ENCODE measurements around the gene TAF6. TPM values are rescaled to one million over a fixed set of nuclear protein-coding genes. Genes with fewer than 3 reads are reported as not detected.

The TAF6 gene
- total and polyA plus RNA-seq, 9 of the 15 experiments (the other 6 are each of a cell fraction or from before 2014, with no cell fraction given): 0.78 to 78.7 (median 21.3) TPM

- TF ChIP-seq ZNF740 (CRISPR knock-in tag; IDR thresholded peaks at IDR 0.05) (no peak), ZNF740 (tag; IDR thresholded peaks at IDR 0.05) (no peak), NR1H2 (CRISPR knock-in tag; IDR thresholded peaks at IDR 0.05) (no peak), ATF1 (CRISPR knock-in tag; IDR thresholded peaks at IDR 0.05) (no peak), ATF1 (tag; IDR thresholded peaks at IDR 0.05) (peak; percentile 84), POLR2AphosphoS2 (IDR thresholded peaks at IDR 0.05; ENCODE audit: low read length) (peak; percentile 66; the same call in 1 of the 2 replicates), RBBP5 (IDR thresholded peaks at IDR 0.05; ENCODE audit: borderline replicate concordance, insufficient read depth, low read length, poor library complexity, severe bottlenecking) (peak; percentile 73), SMARCA4 (IDR thresholded peaks at IDR 0.05) (0 out of 2 replicates have a peak, but pooled peaks have one; percentile 28), CREB1 (IDR thresholded peaks at IDR 0.05) (0 out of 2 replicates have a peak, but pooled peaks have one; percentile 42), CREB1 (CRISPR knock-in tag; IDR thresholded peaks at IDR 0.05) (peak; percentile 57; the same call in 1 of the 2 replicates), ZNF354B (CRISPR knock-in tag; IDR thresholded peaks at IDR 0.05) (no peak), ZNF212 (CRISPR knock-in tag; IDR thresholded peaks at IDR 0.05) (0 out of 2 replicates have a peak, but pooled peaks have one; percentile 48), MLX (CRISPR knock-in tag; conservative IDR thresholded peaks at IDR 0.05) (peak in 1 of 2 experiments; percentile 88; a peak in 2 of 4 replicates), SIRT6 (IDR thresholded peaks at IDR 0.05; ENCODE audit: low read depth, low read length) (no peak), HCFC1 (IDR thresholded peaks at IDR 0.05; ENCODE audit: low read depth, low read length) (peak; percentile 67), FIP1L1 (IDR thresholded peaks at IDR 0.05; ENCODE audit: low read depth, low read length, poor library complexity, severe bottlenecking) (no peak), ETV6 (IDR thresholded peaks at IDR 0.05; ENCODE audit: borderline replicate concordance in 1 of 2, low read depth in 2 of 2, low read length in 1 of 2) (0 out of 4 replicates have a peak, but pooled peaks of 1 of the 2 experiments have one; percentile 2), ETV6 (CRISPR knock-in tag; IDR thresholded peaks at IDR 0.05; ENCODE audit: borderline replicate concordance) (no peak), ZNF778 (CRISPR knock-in tag; IDR thresholded peaks at IDR 0.05) (no peak), YBX1 (IDR thresholded peaks at IDR 0.05) (no peak), BRD4 (IDR thresholded peaks at IDR 0.05) (no peak), TRIM28 (IDR thresholded peaks at IDR 0.05) (0 out of 2 replicates have a peak, but pooled peaks have one; percentile 22), MYNN (IDR thresholded peaks at IDR 0.05) (no peak), MYNN (CRISPR knock-in tag; IDR thresholded peaks at IDR 0.05) (no peak), GABPB1 (CRISPR knock-in tag; IDR thresholded peaks at IDR 0.05) (peak; percentile 73)
- TF ChIP-seq, protein P1, sequence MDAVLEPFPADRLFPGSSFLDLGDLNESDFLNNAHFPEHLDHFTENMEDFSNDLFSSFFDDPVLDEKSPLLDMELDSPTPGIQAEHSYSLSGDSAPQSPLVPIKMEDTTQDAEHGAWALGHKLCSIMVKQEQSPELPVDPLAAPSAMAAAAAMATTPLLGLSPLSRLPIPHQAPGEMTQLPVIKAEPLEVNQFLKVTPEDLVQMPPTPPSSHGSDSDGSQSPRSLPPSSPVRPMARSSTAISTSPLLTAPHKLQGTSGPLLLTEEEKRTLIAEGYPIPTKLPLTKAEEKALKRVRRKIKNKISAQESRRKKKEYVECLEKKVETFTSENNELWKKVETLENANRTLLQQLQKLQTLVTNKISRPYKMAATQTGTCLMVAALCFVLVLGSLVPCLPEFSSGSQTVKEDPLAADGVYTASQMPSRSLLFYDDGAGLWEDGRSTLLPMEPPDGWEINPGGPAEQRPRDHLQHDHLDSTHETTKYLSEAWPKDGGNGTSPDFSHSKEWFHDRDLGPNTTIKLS (IDR thresholded peaks at IDR 0.05; ENCODE audit: borderline replicate concordance, low read depth): peak; percentile 59
- TF ChIP-seq, protein P2, sequence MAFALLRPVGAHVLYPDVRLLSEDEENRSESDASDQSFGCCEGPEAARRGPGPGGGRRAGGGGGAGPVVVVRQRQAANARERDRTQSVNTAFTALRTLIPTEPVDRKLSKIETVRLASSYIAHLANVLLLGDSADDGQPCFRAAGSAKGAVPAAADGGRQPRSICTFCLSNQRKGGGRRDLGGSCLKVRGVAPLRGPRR (CRISPR knock-in tag; IDR thresholded peaks at IDR 0.05): 0 out of 2 replicates have a peak, but pooled peaks have one; percentile 47
These were observed at the start of gene TAF6, which contains the start of gene CNPY4 (continued) for GRCh38 chr7:100119072-100119969.

Data from K562 (cell line).